HG03039 (cell line): Measurements from ENCODE around the gene PCDHB2.
"Not testable (repeated sequence)": the region's sequence is repeated elsewhere in the genome, so short reads cannot be mapped to it uniquely, and the experiment has no call there.

Experiments used
- ATAC-seq: cut with Tn5 transposase; IDR thresholded peaks from one replicate; pipeline ENCODE4 v1.9.1; 2021; ENCODE audit warnings: mild to moderate bottlenecking, moderate library complexity; ENCODE audit not compliant: unreplicated experiment

Gene PCDHB2

GRCh38 chr5:141135718-141136266, 41.4 kb downstream of the PCDHB2 start:
- no peak for ATAC-seq

GRCh38 chr5:141137346-141137745, 42.9 kb downstream of the PCDHB2 start:
- not testable (repeated sequence) for ATAC-seq
